ENCODE measurements around the gene FLCN.
"Not testable (repeated sequence)": the region's sequence is repeated elsewhere in the genome, so short reads cannot be mapped to it uniquely, and the experiment has no call there.

Gene FLCN

DNA sequence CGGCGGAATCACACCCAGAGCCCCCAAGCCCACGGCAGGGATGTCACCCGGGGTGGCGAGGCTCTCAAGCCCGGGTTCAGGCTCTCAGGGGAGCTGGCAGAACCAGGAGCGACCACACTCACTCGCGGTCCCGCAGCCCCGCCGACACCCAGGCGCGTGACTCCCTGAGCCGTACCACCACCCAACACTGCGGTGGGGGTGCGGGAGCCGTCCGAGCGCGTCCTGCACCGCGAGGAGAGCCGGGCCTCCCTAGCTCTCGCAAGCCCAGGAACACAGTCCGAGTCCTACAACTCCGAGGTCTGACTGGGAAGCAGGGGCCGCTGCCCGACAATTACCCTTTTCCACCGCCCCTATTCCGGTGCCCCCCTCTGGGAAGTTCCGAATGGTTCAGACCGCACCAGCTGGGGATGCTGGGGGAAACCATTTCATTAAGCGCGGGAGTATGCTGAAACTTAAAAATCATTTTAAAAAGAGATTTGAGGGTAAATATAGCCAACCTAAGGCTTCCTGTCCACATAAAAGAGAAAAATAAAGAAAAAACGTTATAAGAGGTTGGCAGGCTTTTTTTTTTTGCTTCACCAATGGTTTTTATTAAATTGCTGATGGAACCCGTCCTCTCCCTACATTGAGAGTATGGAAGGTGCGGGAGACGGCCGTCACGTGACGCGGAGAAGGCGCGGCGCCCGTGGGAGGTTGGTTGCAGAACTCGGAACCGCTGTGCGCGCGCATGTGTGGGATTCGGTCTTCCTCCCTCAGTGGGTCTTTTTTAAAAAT lies at the start of gene FLCN:
TSS of gene FLCN (minus strand) at position 143 of the 774 bp plus-strand sequence. CDS start 9,031 bp downstream, outside the sequence.
- peak; percentile 88 for DNase-seq

GRCh38 chr17:17285951-17286350 lies 49.0 kb upstream of the FLCN start:
- no peak for DNase-seq

GRCh38 chr17:17280613-17281549 lies 43.9 kb upstream of the FLCN start, which contains the start of gene COPS3:
Gene COPS3, minus strand, starts transcription at chr17:17281246. Its CDS starts 60 bp downstream, at chr17:17281186.
- DNase-seq = peak; percentile 95

- no peak for DNase-seq
Measured at GRCh38 chr17:17279316-17279715, 42.3 kb upstream of the FLCN start.

DNA sequence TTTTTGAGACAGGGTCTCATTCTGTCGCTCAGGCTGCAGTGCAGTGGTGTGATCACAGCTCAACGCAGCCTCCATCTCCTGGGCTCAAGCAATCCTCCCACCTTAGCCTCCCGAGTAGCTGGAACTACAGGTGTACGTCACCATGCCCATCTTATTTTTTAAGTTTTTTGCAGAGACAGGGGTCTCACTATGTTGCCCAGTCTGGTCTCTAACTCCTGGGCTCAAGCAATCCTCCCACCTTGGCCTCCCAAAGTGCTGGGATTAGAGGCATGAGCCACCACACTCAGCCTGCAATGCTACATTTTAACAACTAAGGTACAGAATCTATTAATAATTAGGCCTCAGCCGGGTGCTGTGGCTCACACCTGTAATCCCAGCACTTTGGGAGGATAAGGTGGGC lies 40.5 kb upstream of the FLCN start:
- DNase-seq = not testable (repeated sequence)

- DNase-seq = peak; percentile 5
Measured at GRCh38 chr17:17275971-17276370, 39.0 kb upstream of the FLCN start.

- peak; percentile 8 for DNase-seq
Measured at GRCh38 chr17:17269926-17270773, 33.2 kb upstream of the FLCN start.

DNA sequence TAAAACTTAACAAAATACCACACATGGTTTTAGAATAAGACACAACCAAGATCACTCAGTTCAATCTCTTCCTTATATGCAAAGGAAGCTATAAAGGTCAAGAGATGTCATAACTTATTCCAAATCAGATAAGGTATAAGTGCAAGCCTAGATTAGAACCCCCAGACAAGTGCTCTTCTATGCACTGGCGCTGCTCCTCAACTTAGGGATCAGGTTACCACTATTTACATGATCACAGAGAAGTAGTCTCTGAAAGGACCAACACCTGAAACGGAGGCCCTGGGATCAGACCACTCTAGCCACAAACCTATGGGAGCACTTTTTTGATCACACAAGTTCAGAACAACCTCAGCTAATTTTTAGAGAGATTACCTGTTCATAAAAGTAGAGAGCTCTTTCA lies 27.5 kb upstream of the FLCN start:
- DNase-seq = no peak

- DNase-seq = no peak
Measured at GRCh38 chr17:17258998-17259397, 22.0 kb upstream of the FLCN start.

DNA sequence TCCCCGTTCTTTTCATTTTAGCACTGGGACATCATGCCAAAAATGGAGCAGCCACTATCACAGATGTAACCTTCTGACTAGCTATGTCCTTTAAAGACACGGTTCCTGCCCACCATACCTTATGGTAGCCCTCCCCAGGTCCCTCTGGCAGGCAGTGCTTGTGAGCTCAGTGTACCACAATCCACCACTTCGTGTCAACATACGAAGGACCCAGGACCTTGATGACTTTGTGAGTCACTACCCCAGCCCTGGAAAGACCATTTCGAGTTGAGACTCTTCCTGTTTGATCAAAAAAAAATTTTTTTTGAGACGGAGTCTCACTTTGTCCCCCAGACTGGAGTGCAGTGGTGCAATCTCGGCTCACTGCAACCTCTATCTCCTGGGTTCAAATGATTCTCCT lies 21.0 kb upstream of the FLCN start:
- DNase-seq = no peak

DNA sequence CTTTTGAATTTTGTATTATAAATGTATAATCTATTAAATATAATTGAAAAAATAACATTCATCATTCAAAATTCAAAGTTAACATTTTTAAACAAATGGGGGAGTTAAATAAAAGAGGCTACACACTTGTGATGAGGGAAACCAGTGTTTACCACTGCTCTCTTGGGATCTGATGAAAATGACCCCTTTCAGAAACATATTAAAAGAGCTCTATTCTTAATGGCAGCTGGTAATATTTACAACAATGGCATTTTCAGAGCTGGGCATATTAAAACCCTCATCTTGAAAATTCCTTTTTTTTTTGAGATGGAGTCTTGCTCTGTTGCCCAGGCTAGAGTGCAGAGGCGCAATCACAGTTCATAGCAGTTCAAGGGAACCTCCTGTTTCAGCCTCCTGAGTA lies 19.3 kb upstream of the FLCN start:
- no peak for DNase-seq

- not testable (repeated sequence) for DNase-seq
Measured at GRCh38 chr17:17255689-17256088, 18.7 kb upstream of the FLCN start.

DNA sequence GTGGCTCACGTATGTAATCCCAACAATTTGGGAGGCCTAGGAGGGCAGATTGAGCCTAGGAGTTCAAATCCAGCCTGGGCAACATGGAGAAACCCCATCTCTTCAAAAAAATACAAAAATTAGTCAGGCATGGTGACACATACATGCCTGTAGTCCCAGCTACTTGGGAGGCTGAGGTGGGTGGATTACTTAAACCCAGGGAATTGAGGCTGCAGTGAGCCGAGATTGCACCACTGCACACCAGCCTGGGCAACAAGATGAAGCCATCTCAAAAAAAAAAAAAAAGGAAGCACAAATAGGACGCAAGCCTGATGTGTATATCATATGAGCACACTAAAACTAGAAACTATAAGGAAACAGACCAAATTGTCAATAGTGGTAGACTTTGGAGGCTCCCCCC lies 17.1 kb upstream of the FLCN start:
- DNase-seq = no peak

- no peak for DNase-seq
Measured at GRCh38 chr17:17253406-17253805, 16.4 kb upstream of the FLCN start.

- DNase-seq = peak; percentile 89
Measured at GRCh38 chr17:17252149-17252661, 15.2 kb upstream of the FLCN start.

- no peak for DNase-seq
Measured at GRCh38 chr17:17246879-17247278, 9.9 kb upstream of the FLCN start.

DNA sequence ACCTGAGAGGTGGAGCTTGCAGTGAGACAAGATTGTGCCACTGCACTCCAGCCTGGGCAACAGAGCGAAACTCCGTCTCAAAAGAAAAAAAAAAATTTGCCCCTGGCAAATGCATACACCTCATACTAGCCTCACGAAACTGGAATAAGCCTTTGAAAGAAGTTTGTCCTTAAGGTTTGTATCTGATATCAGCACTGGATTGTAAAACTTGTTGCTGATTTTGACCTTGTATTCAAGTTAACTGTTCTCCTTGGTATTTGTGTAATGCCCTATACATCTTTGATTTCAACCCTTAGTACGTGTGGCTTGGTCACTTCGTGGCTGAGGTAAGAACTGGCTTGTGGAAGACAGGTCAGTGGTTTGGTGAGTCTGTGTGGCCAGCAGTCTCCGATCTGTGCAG lies 6.2 kb upstream of the FLCN start:
- DNase-seq = no peak

DNA sequence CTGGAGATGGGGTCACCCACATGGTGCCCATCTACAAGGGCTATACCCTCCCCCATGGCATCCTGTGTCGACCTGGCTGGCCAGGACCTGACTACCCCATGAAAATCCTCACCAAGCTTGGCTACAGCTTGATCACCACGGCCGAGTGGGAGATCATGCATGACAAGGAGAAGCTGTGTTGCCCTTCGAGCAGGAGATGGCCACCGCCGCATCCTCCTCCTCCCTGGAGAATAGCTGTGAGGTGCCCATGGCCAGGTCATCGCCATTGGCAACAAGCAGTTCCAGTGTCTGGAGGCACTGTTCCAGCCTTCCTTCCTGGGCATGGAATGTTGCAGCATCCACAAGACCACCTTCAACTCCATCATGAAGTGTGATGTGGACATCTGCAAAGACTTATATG lies 5.3 kb upstream of the FLCN start:
- DNase-seq = no peak

GRCh38 chr17:17241656-17242055 lies 4.7 kb upstream of the FLCN start:
- DNase-seq = no peak

- DNase-seq = peak; percentile 56
Measured at GRCh38 chr17:17239832-17240231, 2.9 kb upstream of the FLCN start.

DNA sequence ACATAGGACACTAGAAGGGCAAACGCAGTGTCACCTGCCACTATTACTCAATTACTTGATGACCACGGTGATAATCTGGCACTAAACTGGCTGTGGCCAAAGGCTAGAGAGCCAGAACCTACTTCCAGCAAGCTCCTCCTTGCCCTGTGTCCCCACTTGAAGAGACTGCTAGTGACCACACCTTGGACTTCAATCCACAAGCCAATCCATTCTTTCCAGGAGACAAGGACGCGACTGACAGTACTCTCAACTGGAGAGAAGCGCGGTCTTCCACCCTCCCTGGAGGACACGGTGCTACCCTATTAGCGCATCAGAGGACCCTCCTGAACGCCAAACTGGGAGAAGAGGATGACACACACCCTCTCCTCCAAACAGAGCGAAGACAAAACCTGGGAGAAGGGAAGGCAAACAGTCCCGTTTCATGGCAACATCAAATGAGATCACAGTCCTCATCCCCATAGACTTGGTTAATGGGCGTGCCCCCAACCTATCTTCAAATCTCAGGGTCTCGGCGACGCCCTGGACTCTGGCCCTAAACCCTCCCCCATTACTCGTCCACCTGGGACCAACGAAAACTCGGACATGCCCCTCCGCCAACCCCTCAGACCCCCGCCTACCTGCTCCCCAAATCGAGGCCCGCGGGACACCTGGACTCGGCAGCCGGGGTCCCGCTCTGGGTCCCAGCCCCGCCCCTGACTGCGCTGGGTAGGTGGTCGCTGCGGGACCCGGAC lies 508 bp downstream of the FLCN start:
- DNase-seq = peak; percentile 39
